GM19395 (cell line): ENCODE measurements around the gene HS3ST4.

ENCODE experiments used
- ATAC-seq: cut with Tn5 transposase; IDR thresholded peaks from one replicate; pipeline ENCODE4 v1.9.1; 2021; ENCODE audit warnings: mild to moderate bottlenecking, moderate library complexity; ENCODE audit not compliant: unreplicated experiment

HS3ST4 gene

DNA sequence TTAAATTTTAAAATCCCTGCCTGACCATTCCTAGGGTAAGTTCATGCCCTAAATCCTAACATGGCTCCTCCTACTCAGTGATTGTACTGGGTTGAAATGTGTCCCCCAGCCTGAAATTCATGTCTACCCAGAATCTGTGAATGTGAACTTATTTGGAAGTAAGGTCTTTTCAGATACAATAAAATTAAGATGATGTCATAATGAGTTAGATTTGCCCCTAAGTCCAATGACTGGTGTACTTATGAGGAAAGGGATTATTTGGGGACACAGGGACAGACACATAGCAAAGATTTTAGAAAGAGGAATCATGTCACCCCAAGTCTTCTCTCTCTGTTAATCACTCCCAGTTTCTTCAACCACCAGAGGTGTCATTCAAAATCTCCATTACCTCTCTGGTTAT is 185.3 kb downstream of the HS3ST4 start:
- ATAC-seq: no peak

DNA sequence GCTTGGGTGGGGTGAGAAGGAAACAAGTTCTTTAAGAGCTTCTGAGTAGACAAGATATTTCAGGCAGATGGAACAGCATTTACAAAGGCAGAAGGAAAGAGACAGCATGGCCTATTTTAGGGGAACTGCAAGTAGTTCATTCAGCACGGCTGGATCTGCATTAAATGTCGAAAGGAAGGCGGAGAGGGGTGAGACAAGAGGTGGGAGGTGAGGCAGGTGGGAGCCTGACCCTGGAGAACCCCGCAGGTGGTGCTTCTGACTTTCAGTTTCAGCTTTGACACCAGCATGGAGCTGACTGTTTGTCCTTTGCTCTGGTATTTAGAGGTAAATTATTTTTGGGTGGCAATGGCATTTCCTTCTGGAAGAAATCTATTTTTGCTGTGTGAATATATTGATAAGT is 194.8 kb downstream of the HS3ST4 start:
- ATAC-seq: no peak

DNA sequence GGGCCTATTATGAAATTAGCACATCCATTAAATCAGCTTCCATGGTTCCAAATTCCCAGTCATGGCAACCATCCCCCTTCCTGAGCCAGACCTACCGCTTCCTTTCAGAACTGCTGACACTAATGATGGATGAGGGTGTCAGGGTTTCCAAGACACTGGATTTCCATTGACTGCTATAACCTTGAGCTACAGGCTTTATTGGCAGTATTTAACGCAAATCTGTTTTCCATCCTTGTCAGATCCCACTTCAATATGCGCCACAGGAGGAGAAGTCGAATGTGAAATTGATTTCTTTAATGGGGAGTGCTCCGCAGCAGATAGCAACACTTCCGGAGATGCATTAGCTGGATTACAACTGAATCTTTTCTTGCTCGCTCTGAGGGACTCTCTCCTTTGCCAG is 197.1 kb downstream of the HS3ST4 start:
- no peak for ATAC-seq

DNA sequence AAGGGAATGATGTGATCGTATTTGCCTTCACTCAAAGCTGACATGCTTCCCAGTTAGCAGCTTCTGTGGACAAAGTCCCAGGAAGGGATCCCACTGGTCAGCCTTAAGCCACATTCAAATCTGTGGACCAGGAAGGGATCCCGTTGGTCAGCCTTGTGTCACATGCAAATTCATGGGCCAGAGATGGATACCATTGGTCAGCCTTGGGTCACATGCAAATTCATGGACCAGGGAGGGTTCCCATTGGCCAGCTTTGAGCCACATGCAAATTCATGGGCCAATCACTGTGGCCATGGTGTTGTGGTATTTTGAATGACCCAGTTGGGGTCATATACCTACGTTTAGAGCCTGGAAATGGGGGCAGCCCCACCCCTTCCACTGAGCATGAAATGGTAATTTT is 201.6 kb downstream of the HS3ST4 start:
- ATAC-seq: no peak

DNA sequence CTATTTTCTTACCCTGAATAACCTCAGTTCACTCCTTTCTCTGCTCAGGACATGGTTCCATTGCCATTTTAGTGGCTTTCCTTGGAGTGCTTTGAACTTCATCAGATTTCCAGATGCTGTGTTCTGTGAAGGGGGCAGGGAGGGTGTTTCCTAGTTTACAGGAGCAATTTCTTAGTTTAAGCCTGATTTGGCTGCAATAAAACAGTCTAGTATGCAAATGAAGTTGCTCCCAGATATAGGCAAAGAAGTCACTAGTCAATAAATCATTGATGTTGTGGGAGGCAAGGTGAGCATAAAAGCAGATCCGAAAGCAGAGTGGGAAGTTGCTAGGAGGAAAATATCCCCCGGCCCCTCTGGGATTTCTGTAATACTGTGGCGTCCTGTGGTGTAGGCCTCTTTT is 202.3 kb downstream of the HS3ST4 start:
- ATAC-seq: no peak

DNA sequence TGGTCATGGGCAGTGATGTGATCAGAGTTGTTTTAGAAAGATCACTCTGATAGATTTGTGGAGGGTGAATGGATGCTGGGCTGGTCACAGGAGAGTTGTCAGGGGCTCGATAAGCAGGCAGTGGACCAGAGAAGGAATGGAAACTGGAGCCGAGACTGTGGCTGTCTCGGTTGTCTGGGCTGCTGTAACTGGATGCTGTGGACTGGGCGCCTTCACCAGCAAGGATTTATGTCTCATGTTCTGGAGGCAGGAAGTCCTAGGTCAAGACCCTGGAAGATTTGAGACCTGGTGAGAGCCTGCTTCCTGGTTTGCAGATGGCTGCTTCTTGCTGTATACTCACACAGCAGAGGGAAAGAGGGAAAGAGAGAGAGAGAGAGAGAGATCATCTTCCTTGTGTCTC is 203.6 kb downstream of the HS3ST4 start:
- ATAC-seq: no peak

DNA sequence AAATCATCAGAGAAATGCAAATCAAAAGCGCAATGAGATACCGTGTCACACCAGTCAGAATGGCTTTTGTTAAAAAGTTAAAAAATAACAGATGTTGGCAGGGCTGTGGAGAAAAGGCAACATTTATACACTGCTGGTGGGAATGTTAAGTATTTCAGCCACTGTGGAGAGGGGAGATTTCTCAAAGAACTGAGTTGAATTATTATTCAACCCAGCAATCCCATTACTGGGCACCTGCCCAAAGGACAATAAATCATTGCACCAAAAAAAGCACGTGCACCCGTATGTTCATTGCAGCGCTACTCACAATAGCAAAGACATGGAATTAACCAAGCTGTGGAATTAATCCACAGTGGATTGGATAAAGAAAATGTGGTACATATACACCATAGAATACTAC is 204.7 kb downstream of the HS3ST4 start:
- no peak for ATAC-seq

DNA sequence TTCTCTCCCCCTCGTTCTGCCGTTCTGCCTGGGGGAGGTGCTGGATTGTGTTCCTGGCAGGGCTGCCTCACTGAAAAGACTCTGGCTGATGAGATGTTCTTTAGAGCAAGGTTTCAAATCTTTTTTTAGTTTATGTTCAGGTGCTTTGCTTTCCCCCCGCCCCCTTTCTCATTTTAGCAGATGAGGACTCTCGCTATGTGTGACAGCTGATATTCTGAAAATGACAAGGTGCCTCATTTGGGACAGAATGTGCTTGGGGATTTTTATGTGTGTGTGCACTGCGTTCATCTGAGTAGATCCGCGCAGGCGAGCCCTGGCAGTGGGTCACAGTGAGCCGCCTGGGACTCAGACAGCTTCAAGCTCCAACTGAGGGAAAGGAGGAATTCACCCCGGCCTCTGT is 205.9 kb downstream of the HS3ST4 start:
- ATAC-seq: no peak

DNA sequence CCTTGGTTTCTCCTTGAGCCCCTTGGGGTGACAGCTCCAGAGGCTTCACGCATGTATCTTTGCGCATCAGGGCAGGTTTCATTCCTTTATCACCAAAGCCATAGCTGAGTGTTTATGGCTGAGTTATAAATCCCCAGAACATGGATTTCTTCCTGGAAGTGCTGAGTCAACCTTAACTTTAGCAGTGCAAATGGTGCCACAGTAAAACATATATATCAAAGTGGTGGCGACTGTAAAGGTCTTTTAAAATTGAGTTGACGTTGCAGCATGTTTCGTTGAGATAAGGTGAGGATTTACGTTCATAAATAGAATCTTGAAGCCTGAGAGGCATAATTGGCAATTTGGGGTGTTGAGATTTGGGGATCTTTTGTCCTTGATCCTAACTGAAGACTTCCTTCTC is 214.1 kb downstream of the HS3ST4 start:
- ATAC-seq: no peak

DNA sequence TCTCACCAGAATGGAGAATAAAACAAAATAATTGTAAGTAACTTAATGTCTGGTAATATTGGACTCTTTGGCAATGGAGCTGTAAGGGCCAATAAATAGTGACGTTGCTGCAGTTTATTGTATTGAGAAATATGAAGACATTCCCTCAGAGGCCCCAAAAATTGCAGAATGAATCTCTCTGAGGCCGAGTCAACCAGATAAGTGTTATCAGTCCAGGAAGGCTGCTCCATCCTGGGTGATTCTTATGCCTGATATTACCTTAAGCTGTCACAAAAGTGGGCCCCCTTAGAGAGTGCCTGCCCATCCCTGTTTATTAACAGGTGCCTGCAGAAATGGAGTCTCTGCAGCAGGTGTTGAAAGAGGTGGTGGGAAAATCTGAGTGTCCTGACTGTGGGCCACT is 219.2 kb downstream of the HS3ST4 start:
- ATAC-seq: no peak

DNA sequence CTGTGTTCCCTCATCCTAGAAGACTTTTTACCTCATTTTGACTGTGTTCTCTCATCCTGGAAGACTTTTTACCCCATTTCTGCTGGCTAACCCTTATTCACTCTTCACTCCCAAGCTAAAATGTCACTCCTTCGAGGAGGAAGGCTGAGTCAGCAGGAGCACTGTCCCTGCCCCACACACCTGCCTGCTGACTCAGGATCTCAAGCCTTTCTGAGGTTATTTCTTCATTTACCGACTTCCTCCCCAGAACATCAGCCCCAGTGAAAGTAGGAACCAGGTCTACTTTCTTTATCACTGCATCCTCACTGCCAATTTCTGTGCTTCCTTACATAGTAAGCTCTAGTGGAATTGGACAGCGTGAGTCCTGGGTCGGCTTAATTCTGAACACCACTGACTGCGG is 220.6 kb downstream of the HS3ST4 start:
- ATAC-seq: no peak

DNA sequence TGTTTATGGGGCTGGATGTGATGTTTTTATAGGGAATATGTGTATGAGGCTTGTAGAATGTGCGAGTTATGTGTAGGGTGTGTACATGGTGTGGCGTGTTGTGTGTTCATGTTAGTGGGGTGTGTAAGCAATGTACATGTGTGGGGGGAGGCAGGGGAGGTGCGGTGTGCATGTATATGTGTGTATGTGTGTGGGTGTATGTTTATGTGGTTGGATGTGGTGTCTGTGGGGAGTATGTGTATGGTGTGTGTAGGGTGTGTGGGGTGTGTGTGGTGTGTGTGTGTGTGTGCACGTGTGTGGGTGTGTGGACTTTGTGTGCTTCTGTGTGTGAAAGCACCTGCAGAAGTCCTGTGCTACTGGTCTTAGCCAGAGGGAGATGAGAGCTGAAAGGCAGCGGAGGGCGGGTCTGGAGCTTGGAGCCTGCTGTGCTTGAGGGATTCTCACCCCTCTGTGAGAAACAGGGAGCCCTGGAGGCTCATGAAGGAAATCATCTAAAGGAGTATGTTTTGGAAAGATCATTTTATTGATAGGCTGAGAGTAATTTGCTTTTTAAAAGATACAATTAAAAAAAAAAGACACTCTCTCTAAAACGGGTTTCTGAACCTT is 222.7 kb downstream of the HS3ST4 start:
- ATAC-seq: no peak

DNA sequence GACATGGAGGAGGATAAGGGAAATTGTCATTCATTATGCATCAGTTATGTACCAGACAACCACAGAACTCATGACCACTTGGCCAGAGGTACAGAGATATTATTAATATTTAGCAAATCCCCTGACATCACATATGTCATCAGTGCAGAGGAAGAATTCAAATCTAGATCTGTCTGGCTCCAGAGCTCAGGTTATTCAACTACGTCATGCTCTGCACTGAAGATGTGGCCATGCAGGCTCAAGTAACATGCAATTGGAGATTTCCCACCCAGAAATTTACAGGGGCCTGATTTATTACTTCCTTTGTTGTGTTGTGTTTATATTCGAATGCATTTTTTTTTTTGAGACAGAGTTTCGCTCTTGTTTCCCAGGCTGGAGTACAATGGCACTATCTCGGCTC is 224.3 kb downstream of the HS3ST4 start:
- no peak for ATAC-seq

DNA sequence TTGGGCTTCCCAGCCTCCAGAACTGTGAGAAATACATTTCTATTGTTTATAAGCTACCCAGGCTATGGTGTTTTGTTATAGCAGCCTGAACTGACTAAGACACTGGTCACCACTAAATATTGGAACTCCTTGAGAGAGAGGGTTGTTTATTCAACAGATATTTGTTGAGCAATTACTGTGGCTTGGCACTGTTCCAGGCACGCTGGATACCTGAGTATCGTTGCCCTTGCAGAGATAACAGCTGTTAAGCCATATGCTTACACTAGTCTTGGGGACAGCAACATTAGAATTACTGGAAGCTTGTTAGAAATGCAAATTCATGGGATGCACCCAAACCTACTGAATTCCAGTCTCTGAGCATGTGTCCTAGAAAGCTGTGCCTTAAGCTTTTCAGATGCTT is 230.7 kb downstream of the HS3ST4 start:
- ATAC-seq: no peak

DNA sequence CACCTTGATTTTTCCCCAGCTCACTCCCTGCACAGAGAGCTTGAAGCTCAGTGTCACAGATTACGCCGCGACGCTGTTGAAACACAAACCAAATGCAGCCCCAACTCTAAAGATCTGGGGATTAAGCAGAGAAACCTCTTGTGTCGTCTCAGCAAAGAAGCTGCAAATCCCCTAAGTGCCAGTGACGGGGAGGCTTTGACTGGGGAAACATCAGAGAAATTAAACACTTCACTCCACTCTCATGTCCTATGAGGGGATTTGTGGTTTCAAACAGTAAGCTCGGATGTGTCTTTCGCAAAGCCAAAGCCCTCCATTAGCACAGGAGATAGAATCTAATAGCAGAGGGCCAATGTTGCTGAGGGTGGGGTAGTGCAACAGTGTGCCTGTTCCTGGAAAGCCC is 233.7 kb downstream of the HS3ST4 start:
- no peak for ATAC-seq

DNA sequence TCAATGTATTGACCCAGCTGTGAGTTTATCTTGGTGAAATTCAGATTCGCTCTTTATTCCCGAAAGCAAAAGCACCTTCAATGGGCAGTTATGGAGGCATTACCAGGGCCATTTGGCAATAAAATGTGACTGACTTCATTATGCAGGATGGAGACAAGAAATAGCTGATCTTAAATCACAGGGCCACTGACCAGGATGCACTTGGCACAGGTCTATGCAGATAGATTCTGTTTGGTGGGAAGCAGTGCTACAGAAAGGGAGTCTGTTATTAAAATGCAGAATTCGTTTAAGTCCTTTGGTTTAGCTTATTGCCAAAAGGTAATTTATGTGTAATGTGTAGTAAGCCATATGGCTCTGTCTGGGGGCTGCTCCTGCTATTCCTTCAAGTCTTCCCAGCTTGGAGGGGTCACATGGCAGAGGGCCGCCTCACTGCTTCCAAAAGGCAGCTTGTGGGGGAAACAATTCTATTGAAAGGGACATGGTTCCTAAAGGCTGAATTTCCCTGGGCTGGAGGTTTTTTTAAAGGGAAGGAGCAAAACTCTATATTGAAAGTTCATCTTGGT is 239.8 kb downstream of the HS3ST4 start:
- no peak for ATAC-seq

DNA sequence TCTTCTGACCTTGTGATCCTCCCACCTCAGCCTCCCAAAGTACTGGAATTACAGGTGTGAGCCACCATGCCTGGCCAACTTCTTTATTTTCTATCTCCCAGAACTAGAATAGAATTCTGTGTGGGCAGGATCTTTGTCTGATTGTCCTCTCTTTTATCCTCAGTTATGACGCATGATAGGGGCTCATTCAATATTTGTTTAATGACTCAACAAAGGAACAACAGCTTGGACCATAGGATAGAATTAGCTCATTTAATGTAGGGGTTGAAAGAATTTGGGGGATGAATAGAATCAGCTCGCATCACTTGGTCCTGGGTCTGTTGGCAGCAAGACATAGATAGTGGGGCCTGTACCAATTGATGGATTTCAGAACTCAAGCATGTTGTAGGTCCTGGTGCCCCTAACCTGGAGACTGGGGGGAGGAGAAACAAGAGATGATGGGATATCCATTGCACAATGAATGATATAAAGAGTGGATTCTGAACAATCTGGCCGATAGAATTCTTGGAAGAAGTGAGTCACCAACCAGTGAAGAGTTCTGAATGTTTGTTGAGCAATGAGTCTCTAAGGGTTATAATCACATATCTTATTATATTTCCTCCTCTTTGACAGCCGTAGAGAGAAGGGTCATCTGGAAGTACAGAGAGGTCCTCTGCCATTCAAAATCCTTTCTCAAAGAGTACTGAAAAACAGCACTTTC is 250.2 kb downstream of the HS3ST4 start:
- ATAC-seq: no peak

DNA sequence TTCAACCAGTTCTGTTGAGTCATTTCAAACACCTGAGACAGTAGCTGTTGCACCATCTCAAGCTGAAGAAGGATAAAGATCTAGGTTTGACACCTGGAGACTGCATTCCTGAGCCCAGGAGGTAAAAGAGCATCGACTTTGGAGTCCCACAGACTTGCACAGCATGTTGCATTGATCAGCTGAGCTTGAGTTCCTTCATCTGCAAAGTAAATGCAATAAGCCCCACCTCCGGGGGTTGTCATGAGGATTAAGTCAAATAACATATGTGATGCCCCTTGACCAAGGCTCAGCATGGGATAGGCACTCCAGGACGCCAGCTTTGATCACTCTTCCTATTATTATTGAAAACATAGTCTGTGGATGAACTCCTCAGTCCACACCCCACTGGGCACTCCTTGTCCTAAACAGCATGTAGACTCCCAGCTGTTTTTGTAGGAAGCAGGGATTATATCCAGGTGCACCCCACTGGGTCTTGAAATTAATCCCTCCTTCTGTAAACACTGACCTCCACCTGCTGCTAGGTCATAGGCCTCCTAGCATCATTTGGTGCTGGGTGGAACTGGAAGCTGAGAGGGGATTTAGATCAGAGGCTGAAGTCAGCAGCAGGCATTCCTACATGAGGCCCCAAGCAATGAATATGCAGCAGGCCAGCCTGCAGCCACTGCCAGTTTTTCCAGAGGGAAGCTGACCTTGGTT is 259.0 kb downstream of the HS3ST4 start:
- no peak for ATAC-seq

DNA sequence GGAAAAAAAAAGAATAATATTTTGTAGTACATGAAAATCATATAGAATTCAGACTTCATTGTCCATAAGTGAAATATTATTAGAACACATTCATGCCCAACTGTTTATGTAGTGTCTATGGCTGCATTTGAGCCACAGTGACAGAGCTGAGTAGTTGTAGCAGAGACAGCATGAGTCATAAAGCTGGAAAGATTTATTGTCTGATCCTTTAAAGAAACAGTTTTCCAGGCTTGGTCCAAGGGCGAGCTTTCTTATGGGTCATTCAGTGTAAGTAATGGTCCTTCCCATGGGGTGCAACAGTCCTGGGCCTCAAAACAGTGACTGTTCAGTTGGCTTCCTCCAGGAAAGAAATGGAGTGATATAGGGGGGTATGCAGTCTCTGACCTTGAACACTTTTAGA is 260.2 kb downstream of the HS3ST4 start:
- ATAC-seq: no peak

DNA sequence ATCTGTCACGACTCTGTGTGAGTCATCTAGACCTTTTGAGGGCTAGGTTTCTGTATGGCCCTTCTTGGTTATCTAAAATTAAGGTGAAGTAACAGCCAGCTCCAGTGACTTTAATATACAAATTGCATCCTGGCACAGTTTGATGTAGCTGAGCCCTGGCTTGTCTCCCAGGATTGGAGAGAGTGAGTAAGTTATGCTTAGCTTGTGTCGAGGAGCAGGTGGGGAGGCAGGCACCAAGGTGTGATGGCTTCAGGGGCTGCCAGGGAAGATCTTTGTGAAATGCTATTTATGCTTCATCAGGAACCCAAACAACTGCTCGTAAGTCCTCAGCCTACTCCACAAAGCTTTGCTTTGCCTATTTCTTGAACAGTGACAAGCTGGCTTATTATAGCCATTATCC is 261.2 kb downstream of the HS3ST4 start:
- no peak for ATAC-seq

DNA sequence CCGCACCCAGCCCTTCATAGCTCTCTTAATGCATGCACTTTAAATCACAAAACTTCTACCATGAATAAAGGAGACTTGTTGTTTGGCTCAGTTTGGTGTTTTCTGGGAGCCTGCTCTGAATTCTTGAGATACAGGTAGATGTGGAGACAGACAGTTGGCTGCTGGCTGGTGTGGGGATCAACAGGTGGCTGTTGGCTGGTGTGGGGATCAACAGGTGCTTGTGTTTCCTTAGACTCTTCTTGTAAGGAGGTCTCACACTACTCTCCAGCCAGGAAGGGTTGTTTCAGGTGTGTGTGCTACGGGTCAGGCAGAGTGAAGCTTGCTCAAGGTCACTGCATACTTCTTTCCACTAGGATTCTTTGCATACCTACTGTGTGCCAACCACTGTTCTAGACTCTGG is 265.9 kb downstream of the HS3ST4 start:
- no peak for ATAC-seq

DNA sequence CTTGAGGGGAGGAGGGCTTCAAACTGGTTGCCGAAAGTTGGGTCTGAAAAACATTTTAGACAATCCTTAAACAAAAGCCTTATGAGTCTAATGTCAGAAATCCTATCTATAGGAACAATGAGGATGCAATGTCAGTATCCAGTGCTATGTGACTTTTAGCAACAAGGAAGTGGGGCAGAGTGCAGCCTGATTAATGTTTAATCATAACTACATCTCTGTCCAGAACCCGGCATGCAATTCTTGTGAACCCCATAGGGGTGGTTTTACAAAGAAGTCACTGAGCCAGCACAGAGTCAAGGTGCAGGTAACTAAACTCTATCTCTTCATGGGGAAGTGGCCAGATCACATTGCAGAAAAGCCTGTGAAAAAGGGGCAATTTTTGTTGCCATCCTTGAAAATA is 267.5 kb downstream of the HS3ST4 start:
- ATAC-seq: no peak
